ENCODE measurements around the gene BTF3.
A peak's percentile ranks its signal among the peaks of the same experiment; 100 is the strongest.
"Not testable (repeated sequence)": the region's sequence is repeated elsewhere in the genome, so short reads cannot be mapped to it uniquely, and the experiment has no call there.

The BTF3 gene

DNA sequence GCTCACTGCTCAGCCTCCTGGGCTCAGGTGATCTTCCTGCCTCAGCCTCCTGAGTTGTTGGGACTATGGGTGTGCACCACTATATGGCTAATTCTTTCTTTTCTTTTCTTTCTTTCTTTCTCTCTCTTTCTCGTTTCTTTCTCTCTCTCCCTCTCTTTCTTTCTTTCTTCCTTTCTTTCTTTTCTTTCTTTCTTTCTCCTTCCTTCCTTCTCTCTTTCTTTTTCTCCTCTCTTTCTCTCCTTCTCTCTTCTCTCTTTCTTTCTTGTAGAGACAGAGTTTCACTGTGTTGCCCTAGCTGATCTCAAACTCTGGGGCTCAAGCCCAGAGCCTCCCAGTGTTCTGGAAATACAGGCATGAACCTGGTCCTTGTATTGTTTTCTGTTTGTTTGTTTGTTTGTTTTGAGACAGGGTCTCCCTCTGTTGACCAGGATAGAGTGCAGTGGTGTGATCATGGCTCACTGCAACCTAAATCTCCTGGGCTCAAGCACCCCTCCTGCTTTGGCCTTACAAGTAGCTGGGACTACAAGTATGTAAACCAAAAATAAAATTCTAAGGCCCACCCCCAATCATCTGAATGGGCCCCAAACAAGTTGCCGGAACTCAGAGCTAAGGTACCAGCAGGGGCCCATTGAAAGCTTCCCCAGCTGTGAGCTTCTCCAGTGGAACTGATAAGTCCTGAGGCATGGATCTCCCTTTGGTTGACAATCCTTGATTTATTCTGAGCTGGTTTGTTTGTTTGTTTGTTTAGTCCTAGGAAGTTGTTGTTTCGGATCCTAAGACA, 11.9 kb upstream of the BTF3 start:
- no peak for DNase-seq

DNA sequence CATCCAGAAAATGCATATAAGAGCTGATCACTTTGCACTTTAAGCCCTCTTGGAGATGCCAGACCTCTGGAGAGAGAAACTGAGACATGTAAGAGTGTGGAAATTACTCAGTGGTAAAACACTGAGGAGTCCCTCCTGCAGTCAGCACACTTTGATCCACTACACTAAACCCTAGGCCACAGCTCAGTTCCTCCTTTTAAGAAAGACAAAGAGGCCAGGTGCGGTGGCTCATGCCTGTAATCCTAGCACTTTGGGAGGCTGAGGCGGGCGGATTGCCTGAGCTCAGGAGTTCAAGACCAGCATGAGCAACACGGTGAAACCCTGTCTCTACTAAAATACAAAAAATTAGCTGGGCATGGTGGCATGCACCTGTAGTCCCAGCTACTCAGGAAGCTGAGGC, 11.0 kb upstream of the BTF3 start:
- not testable (repeated sequence) for DNase-seq

DNA sequence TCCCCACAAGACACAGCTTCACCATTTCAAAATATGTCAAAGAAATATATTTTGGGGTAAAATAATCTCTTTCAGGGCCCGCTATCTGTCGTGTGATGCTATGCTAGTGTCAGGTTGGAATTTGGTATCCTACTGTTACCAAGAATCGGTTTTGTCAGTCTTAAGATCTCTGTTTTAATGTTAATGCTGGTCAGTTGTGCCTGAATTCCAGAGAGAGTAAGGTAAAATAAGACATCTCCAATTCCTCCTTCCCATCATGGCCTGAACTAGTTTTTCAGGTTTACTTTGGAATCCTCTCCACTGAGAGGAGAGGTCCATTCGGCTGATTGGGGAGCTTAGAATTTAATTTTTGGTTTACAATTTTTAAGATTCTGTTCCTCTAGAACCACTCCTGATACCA, 10.4 kb upstream of the BTF3 start:
- no peak for DNase-seq

DNA sequence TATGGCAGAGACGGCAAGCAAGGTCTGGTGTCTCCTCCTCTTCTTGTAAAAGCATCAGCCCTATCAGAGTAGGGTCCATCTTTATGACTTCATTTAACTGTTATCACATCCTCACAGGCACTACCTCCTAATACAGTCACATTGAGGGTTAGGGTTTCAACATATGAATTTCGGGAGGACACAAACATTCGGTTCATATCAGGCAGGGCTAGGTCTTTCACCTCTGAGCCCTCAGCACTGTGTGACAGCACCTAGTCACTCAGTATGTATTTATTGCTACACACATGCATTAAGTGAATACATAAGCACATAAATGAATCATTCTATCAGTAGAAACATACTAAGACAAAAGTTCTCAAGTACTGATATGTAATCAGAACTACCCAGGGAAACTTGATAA, 9.4 kb upstream of the BTF3 start:
- no peak for DNase-seq

GRCh38 chr5:73490088-73490487, 8.2 kb upstream of the BTF3 start:
- no peak for DNase-seq

GRCh38 chr5:73491155-73491554, 7.1 kb upstream of the BTF3 start:
- no peak for DNase-seq

DNA sequence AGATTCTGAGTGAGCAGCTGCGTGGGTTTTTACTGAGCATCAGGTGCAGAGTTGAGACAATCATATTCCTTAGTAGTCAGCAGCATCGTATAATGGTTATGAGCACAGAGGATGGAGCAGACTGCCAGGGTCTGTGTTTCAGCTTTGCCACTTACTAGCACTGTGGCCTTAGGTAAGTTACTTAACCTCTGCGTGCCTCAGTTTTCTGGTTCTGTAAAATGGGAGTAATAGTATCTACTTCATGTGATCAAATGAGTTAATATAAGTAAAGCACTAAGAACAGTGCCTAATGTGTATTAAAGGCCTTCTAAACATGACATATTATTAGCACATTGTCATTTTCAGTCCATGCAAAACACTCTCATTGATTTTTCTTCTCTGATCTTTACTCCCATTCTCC, 4.8 kb upstream of the BTF3 start:
- no peak for DNase-seq

DNA sequence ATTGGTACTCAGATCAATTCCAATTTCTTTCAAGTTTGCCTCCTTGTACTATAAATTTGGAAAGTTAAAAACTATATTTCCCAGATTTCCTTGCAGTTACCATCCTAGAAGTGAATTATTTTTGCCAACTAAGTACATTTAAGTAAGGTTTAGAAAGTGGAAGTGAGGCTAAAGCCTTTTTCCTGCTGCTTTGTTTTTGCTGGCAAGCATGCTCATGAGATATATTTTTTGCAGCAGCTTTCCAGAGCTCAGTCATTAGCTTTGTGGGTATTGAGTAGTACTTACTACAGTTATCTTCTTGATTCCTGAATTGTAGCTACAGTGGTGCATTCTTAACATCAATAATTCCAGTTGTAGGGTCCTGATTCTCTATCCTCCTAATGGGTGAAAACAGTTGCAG, 3.5 kb upstream of the BTF3 start:
- no peak for DNase-seq

- DNase-seq, result no peak
Observed at GRCh38 chr5:73495772-73496335, 2.4 kb upstream of the BTF3 start.

DNA sequence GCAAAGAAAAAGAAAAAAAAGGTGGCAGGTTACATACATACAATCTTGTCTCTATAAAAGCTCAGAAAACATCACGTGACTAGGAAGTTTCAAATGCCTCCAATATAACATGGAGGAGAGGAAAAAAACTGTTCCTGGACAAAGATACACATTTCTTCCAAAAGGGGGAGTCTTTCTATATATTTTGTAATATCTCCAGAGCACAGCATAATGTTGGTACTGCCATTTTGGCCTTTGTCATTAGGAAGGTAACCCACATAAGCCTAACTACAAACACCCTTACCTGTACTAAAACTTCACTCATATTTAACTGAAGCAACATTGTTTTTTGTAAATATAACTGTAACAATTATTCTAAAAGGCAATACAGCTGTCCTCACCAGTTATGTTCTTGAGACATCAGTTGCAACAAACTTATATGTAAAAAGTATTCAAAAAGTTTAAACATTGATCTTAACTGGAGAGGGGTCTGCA, 1.2 kb upstream of the BTF3 start:
- no peak for DNase-seq

GRCh38 chr5:73497497-73498056, 665 bp upstream of the BTF3 start:
- DNase-seq, result no peak

DNA sequence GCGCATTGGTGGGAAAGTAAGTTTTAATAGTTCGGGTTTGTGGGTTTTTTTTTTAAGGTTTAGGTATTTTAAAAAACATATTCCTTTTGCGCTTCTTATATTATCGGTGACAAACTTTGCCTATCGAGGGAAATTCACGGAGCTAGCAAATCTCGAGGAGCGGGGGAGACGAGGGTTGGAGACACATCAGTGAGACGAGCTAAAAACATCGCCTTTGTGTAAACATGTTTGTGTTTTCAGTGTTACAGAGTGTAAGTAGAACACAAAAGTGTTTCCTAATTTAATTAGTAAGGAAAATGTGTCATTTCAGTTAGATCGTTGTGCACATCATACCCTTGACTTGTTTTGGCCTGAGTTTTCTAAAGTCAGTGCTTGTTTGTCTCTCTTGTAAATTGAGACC, 945 bp downstream of the BTF3 start:
- DNase-seq, result no peak

GRCh38 chr5:73499756-73500155, 1.5 kb downstream of the BTF3 start:
- DNase-seq, result no peak

DNA sequence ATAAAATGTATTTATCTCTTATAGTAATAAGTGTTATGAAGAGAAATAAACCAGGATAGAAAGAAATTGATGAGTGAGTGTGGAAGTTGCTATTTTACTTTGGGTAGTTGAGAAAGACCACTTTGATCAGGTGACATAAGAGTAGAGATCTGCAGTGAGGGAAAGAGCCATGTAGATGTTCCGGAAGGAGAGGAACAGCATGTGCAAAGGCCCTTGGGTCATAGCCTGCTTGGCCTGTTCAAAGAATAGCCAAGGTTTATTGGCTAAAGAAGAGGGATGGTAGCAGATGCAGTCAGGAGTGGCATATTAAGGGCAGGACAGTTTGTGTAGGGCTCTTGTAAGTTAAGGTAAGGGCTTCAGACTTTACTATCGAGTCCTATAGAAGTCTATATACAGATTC, 3.2 kb downstream of the BTF3 start:
- DNase-seq, result no peak

DNA sequence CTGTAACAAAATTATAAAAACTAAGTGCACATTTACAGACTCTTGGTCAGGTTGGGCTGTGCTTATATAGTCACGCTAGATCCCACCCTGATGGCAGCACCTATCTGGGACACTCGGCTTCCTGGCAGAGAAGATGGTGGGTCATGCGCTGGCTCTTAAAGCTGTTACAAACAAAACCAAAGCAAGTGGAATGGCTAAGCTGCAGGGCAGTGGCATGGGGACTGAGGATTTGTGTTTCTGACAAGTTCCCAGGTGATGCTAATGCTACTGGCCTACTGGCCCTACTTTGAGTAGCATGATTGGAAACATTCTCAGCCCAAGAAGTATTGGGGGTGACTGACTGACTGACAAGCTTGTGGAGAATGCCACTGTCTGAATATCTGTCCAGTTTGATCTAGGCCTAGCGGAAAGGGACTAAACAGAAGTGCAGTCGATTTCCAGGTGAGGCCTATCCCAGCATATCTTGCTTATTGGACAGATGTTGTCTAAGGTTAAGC, 8.3 kb downstream of the BTF3 start:
- no peak for DNase-seq

GRCh38 chr5:73507062-73507461, 8.8 kb downstream of the BTF3 start:
- no peak for DNase-seq

DNA sequence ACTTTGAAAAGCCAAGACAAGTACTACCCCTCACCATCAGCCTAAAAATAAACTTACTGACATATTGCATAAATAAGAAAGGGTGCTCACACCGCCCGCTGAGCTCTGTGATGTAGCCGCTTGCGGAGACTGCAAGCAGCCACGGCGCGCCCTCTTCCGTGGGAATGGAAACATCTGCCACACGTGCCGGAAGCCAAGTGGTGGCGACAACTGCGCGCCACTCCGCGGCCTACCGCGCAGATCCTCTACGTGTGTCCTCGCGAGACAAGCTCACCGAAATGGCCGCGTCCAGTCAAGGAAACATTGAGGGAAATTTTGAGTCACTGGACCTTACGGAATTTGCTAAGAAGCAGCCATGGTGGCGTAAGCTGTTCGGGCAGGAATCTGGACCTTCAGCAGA, 10.3 kb downstream of the BTF3 start:
- not testable (repeated sequence) for DNase-seq

GRCh38 chr5:73513996-73514395, 15.8 kb downstream of the BTF3 start:
- DNase-seq, result no peak

GRCh38 chr5:73514418-73514817, 16.2 kb downstream of the BTF3 start:
- DNase-seq, result no peak

GRCh38 chr5:73515232-73515631, 17.0 kb downstream of the BTF3 start:
- no peak for DNase-seq

DNA sequence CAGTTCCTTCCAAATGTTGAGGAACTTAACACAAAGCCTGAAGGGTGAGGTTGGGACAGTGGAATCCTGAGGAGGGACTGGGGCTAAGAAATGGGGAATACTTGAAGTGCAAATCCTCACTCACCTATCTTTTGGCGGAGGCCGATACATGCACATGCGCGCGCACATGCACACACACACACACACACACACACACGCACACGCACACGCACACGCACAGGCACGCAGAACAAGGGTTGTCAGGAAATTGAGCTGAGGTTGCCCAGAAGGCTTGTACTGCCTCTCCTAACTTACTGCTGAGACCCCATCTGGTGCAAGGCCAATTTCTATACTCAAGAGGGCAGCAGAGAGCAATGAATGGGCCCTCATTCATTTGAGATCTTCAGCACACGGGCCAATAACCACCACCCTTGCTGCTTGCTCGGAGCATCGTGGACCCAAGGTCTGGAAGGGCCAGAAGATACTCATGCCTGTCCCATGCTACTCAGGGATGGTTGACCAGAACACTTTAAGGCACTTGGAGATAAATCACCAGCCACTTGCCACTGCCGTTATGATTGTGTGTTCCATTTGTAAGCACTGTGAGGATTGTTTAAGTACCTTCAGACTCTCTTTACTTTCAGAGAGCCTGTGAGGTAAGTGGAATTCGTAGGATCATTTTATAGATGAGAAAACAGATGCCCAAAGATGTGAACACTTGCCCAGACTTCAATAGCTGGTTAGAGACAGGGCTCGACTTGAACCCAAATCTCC, 21.5 kb downstream of the BTF3 start:
- peak; percentile 75 to 86 for DNase-seq

DNA sequence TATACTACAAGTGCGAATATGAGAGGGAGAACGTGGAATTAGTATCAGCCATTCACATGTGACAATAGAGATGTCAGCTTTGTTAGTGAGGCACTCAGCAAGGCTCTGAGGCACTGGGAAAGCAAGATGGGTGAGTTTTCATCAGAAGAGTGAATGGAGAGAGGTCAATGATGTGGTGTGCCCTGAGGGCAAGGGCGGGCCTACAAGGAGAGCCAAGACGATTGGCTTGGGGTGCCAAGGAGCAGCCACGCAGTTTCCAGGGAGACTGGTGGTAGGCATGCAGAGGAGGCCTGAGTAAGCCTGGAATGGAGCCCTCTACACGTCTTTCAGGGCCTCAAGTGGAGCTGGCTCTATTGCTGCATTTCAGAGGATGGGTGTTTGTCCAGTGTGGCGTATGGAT, 24.7 kb downstream of the BTF3 start:
- no peak for DNase-seq

DNA sequence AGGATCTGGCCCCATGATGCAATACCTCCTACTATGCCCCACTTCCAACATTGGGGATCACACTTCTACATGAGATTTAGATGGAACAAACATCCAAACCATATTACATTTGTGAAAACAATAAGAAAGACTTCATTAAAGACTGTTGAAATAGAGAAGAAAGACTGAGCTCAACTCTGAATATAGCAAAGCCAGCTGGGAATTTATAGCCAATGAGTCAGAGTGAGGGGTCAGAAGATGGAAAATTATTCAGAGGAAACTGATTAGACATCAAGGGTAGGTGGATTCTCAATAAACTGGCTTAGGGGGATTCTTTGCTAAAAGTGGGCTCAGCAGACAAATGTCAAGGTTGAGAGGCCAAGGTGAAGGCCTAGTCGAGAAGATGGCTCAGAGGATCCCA, 25.6 kb downstream of the BTF3 start:
- no peak for DNase-seq
